Measurements from ENCODE around the gene FXYD1.
A peak's percentile ranks its signal among the peaks of the same experiment; 100 is the strongest.
"Not testable (repeated sequence)": the region's sequence is repeated elsewhere in the genome, so short reads cannot be mapped to it uniquely, and the experiment has no call there.

The FXYD1 gene

GRCh38 chr19:35138305-35138892 lies at the start of gene FXYD1:
Gene FXYD1 (plus strand): TSS chr19:35138824. CDS start chr19:35140080, 1,256 bp downstream.
- ATAC-seq (no peak), DNase-seq (no peak)

- no peak for DNase-seq
- ATAC-seq = no peak
Observed at GRCh38 chr19:35089554-35089953, 49.1 kb upstream of the FXYD1 start.

GRCh38 chr19:35090160-35090505 lies 48.5 kb upstream of the FXYD1 start:
- DNase-seq (no peak), ATAC-seq (no peak)

- peak; percentile 55 for DNase-seq
- ATAC-seq = peak; percentile 76
Observed at GRCh38 chr19:35090506-35091214, 48.0 kb upstream of the FXYD1 start.

- ATAC-seq = no peak
- no peak for DNase-seq
Observed at GRCh38 chr19:35093430-35093829, 45.2 kb upstream of the FXYD1 start.

- ATAC-seq = no peak
Observed at GRCh38 chr19:35093941-35094647, 44.5 kb upstream of the FXYD1 start.

GRCh38 chr19:35094656-35095055 lies 44.0 kb upstream of the FXYD1 start:
- DNase-seq = no peak
- no peak for ATAC-seq

More at GRCh38 chr19:35093941-35094647, 44.5 kb upstream of the FXYD1 start:
- no peak for DNase-seq

GRCh38 chr19:35095667-35096368 lies 42.8 kb upstream of the FXYD1 start:
- no peak for ATAC-seq
- no peak for DNase-seq

GRCh38 chr19:35098413-35099049 lies 40.1 kb upstream of the FXYD1 start:
- DNase-seq = no peak

GRCh38 chr19:35099155-35099896 lies 39.3 kb upstream of the FXYD1 start:
- ATAC-seq = no peak
- DNase-seq = no peak

More at GRCh38 chr19:35098413-35099049, 40.1 kb upstream of the FXYD1 start:
- peak; percentile 32 for ATAC-seq

- ATAC-seq (no peak), DNase-seq (no peak)
Observed at GRCh38 chr19:35099897-35100275, 38.7 kb upstream of the FXYD1 start.

- ATAC-seq (no peak), DNase-seq (no peak)
Observed at GRCh38 chr19:35100588-35101533, 37.8 kb upstream of the FXYD1 start.

GRCh38 chr19:35101949-35102348 lies 36.7 kb upstream of the FXYD1 start:
- not testable (repeated sequence) for ATAC-seq, DNase-seq

- not testable (repeated sequence) for DNase-seq, ATAC-seq
Observed at GRCh38 chr19:35103614-35104013, 35.0 kb upstream of the FXYD1 start.

GRCh38 chr19:35104361-35104760 lies 34.3 kb upstream of the FXYD1 start:
- ATAC-seq (no peak), DNase-seq (no peak)

- DNase-seq (no peak), ATAC-seq (no peak)
Observed at GRCh38 chr19:35105047-35105410, 33.6 kb upstream of the FXYD1 start.

- DNase-seq = no peak
- no peak for ATAC-seq
Observed at GRCh38 chr19:35105411-35106290, 33.0 kb upstream of the FXYD1 start.

- ATAC-seq (no peak), DNase-seq (no peak)
Observed at GRCh38 chr19:35106291-35106583, 32.4 kb upstream of the FXYD1 start.

GRCh38 chr19:35106898-35107541 lies 31.6 kb upstream of the FXYD1 start:
- ATAC-seq (no peak), DNase-seq (no peak)

All from stimulated activated naive CD8-positive, alpha-beta T cell treated with anti-CD3 and anti-CD28 coated beads, Interleukin-15, Interleukin-2, amounts not matched to agents 100 U/mL and 50 U/mL, for 24 hours (primary cell).